Cardiac fibroblast (primary cell): ENCODE measurements around the gene SMIM35.

Experiments
- DNase-seq, 2 donors: peaks; one replicate each; pipeline versions ENCODE4 v3.0.0 to v3.0.0-alpha.2; 2010; ENCODE audit warnings: low read depth in 2 of 2
- H3K4me3 ChIP-seq, 2 donors: replicated peaks in 1 of 2; 1 replicate in 1 of 2; 2 replicates in 1 of 2; pipeline ENCODE4 v1.5.1; 2011; ENCODE audit warnings: low read depth in 2 of 2, low read length in 2 of 2, mild to moderate bottlenecking in 2 of 2, moderate library complexity in 1 of 2
- TF ChIP-seq, protein P1 (sequence below): IDR thresholded peaks from one replicate; pipeline ENCODE4 v1.5.1; 2011; ENCODE audit warnings: low read depth, mild to moderate bottlenecking, low read length, inconsistent platforms

SMIM35 gene

DNA sequence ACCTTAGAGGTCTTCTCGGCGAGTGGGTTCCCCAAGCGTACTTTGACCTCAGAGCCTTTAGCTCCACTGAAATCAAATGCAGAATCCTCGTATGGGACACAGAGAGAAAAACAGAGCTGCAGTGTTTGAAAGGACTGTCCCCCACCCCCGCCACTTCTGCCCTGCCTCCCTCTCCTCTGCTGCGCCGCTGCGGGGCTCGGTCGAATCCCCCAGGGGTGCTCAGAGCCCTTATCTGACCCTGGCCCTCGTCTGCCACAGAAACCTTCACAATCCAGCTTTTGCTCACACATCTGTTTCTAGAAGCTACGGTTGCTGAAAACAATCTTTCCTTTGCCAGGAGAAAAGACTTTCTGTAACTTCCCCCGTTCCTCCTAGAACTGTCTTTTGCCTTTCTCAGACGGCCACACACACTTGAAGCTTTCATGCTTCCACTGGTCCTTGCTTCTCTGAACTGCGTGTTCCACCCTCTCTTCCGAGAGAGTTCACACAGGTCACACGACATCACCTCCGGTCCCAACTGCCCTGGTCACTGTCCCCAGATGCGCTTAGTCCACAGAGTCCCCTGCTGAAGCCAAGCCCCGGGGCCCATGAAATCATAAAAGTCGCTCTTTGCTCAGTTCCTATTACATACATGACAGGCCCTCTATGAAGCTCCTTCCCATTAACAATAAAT is 3.7 kb downstream of the SMIM35 start:
- no peak overlapping the region for H3K4me3 ChIP-seq
- no peak for DNase-seq
- TF ChIP-seq, protein P1, sequence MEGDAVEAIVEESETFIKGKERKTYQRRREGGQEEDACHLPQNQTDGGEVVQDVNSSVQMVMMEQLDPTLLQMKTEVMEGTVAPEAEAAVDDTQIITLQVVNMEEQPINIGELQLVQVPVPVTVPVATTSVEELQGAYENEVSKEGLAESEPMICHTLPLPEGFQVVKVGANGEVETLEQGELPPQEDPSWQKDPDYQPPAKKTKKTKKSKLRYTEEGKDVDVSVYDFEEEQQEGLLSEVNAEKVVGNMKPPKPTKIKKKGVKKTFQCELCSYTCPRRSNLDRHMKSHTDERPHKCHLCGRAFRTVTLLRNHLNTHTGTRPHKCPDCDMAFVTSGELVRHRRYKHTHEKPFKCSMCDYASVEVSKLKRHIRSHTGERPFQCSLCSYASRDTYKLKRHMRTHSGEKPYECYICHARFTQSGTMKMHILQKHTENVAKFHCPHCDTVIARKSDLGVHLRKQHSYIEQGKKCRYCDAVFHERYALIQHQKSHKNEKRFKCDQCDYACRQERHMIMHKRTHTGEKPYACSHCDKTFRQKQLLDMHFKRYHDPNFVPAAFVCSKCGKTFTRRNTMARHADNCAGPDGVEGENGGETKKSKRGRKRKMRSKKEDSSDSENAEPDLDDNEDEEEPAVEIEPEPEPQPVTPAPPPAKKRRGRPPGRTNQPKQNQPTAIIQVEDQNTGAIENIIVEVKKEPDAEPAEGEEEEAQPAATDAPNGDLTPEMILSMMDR, result no peak

DNA sequence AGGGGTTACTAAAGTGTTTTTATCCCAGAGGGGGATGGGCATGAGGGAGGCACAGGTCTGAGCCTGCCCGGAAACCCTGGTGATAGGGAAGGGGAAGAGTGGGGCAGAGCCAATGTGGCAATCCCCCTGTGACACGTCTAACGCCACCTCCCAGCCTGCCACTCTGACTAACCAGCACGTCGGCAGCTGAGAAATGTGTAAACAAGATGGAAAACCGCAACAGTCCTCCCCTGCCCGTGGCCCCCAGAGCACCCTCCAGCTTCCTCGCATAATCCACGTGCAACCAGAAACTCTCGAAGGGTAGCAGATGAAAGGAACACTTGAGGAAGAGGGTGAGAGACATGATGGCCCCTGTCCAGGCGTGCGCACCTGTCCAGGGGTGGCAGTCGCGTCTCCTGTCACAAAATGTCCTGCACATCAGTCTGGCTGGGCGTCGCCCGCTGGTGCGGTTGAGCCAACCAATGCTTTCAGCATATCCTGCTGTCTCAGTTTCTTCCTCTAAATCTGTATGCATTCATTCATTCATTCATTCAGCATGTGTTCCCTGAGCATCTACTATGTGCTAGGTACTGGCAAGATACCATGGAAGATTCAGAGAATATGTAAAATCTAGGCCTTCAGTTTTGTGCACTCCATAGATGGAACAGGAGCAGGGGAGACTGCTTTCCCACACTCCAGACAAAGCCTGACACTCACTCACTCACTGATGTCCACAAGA is 5.4 kb downstream of the SMIM35 start:
- TF ChIP-seq, protein P1, result no peak
- DNase-seq, result no peak
- no peak overlapping the region for H3K4me3 ChIP-seq

DNA sequence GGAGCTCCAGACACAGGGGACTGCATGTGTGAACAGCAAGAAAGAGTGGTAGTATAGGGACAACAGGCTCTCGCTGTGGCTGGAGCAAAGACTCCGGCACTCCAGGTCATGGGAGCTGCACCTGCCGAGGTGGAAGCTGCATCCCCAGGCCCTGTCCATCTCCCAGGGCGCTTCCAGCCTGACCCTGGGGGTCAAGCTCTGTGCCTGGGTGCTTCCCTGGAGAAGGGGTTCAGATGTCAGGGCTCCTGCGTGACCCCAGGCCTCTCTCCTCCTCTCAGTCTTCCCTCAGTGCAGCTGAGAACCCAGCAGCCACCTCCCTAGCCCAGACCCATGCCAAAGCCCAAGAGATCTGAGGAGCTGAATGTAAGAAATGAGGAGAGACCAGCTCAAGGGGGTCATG is 6.5 kb downstream of the SMIM35 start:
- H3K4me3 ChIP-seq, result no peak overlapping the region
- TF ChIP-seq, protein P1, result no peak
- no peak for DNase-seq

DNA sequence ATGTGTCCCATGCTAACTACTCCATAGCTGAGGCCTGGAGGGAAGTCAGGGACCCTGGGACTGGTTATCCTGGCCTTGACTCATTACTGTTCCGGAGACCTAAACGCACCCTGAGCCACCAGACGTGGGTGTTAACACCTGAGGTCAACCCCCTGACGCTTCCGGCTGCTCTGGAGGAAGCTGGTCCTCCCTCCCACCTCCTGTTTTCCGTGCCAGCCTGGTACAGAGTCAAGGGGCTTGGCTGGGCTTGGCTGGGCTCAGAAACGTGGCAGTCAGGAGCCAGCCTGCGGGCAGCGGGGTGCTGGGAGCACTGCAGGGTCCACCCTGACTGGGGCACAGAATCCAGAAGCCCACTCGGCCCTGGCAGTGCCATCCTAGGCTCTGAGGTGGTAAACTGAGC is 7.3 kb downstream of the SMIM35 start:
- no peak overlapping the region for H3K4me3 ChIP-seq
- TF ChIP-seq, protein P1, result no peak
- DNase-seq, result no peak

DNA sequence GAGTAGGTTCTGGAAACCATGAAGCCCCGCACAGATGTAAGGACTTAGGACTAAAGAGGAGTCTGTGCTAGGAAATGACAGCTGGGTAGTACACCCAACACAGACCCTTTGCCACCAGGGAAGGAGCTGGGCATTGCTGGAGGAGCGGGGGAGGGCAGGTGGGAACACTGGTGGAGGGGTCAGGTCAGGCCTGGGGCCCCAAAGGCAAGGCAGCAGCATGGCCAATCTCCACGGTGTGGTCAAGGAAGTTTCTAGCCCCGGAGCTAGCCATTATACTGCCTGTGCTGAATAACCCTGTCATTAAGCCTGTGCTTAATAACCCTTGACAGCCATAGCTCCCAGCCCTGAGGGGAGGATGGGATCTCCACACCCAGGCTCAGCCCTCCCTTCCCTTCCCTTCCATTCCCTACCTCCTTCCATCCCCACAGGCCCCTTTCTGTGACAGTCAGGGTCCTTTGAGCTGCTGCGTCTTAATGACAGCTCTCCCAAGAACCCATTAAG is 7.8 kb downstream of the SMIM35 start:
- TF ChIP-seq, protein P1, result no peak
- DNase-seq, result no peak
- H3K4me3 ChIP-seq, result no peak overlapping the region

DNA sequence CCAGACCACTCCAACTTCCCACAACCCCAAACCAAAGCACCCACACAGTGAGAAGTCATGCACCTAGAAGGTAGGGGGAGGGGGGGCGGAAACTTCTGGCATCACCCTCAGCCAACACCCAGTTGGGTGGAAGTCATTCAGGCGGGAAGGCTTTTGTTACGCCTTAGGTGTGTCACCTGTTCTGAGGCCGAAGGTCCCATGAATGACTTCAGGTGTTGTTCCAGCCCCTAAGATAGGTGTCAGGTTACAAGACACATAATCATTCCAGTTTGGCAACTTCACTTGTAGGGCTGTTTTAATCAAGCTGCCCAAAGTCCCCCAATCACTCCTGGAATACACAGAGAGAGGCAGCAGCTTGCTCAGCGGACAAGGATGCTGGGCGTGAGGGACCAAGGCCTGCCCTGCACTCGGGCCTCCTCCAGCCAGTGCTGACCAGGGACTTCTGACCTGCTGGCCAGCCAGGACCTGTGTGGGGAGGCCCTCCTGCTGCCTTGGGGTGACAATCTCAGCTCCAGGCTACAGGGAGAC is 9.9 kb downstream of the SMIM35 start, which contains the start of gene TMPRSS4:
TMPRSS4 (plus strand) TSS at position 325 of the 528 bp plus-strand sequence. CDS start 225 bp downstream, outside the sequence.
- no peak for DNase-seq
- no peak within 1 kb of the TSS for H3K4me3 ChIP-seq
- TF ChIP-seq, protein P1, result no peak
